Thymus (tissue), 11 donors: Measurements from ENCODE around the gene GHRL. TPM values are rescaled to one million over a fixed set of nuclear protein-coding genes. Genes with fewer than 3 reads are reported as not detected.
"Not testable (repeated sequence)": the region's sequence is repeated elsewhere in the genome, so short reads cannot be mapped to it uniquely, and the experiment has no call there.

ENCODE experiments used
- DNase-seq, 9 donors: peaks; one replicate each; pipeline ENCODE4 v3.0.0-alpha.2; 2013; ENCODE audit warnings: low spot score in 9 of 9, low read depth in 6 of 9, missing footprints in 1 of 9
- H3K27ac ChIP-seq, 2 donors: one replicate each; pipeline ENCODE4 v1.5.1; 2013; ENCODE audit warnings: control low read depth in 1 of 2, low read depth in 1 of 2, low read length in 1 of 2, mild to moderate bottlenecking in 1 of 2, moderate library complexity in 1 of 2
- H3K27me3 ChIP-seq, 2 donors: one replicate each; pipeline ENCODE4 v1.5.1; 2013; ENCODE audit warnings: low read length in 1 of 2; ENCODE audit not compliant: control insufficient read depth in 2 of 2, insufficient read depth in 1 of 2
- H3K36me3 ChIP-seq, 2 donors: one replicate each; pipeline ENCODE4 v1.5.1; 2013; ENCODE audit warnings: low read length in 1 of 2, mild to moderate bottlenecking in 1 of 2, moderate library complexity in 1 of 2; ENCODE audit not compliant: control insufficient read depth in 2 of 2, insufficient read depth in 2 of 2
- H3K4me1 ChIP-seq, 2 donors: one replicate each; pipeline ENCODE4 v1.5.1; 2013; ENCODE audit warnings: low read length in 2 of 2; ENCODE audit not compliant: control insufficient read depth in 2 of 2, insufficient read depth in 2 of 2
- H3K4me3 ChIP-seq, 2 donors: one replicate each; pipeline ENCODE4 v1.5.1; 2013; ENCODE audit warnings: low read length in 2 of 2, control low read depth in 1 of 2, mild to moderate bottlenecking in 1 of 2
- H3K9me3 ChIP-seq, 2 donors: one replicate each; pipeline ENCODE4 v1.5.1; 2013; ENCODE audit warnings: low read length in 1 of 2, mild to moderate bottlenecking in 1 of 2; ENCODE audit not compliant: control insufficient read depth in 2 of 2, insufficient read depth in 1 of 2
- WGBS: extraction: QIAGEN DNeasy Blood & Tissue Kit; methylation state at CpG from one replicate; pipeline ENCODE4 v1.1.7; 2013; 5-methylcytosine and 5-hydroxymethylcytosine counted together
- polyA plus RNA-seq: library from polyadenylated mRNA; stranded (reverse); fragments of 200-250 nt; gene quantifications from one replicate; pipeline ENCODE4 v1.2.3, GENCODE V29; 2013
- total RNA-seq: library from RNA; stranded (reverse); fragments of 120-200 nt; gene quantifications from one replicate; pipeline ENCODE4 v1.2.4, GENCODE V29; 2013
- donor health status: healthy.

Gene GHRL
- total and polyA plus RNA-seq, 2 donors: 2.4 to 3.7 TPM

DNA sequence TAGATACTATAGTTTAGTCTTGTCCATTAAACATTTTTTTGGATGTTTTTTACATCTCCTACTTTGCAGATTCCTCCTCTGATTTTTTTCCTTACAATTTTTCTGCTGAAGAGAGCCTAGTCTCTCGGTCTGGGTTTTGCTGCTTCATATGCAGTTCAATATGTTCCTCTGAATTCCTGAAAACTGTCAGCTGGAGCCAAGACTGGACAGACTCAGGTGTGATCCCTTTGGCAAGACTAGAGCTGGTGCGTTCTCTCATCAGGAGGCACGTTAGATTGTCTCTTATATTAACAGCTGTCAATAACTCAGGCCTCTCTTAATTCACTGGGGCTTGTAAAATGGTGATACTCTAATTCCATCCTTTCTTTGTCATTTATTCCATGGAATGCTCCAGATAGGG, 13.4 kb upstream of the GHRL start:
- no peak for DNase-seq
- Histone ChIP-seq H3K36me3 (peaks cover 51 to 82% of the 10 kb centered on the region in 2 donors), H3K27ac (no peak overlapping the region), H3K4me1 (no peaks in the 10 kb centered on the region), H3K27me3 (no peaks in the 10 kb centered on the region), H3K9me3 (no peaks in the 10 kb centered on the region), H3K4me3 (no peak overlapping the region)
- 97% methylated on average over 3 of the region's 3 CpGs for WGBS

DNA sequence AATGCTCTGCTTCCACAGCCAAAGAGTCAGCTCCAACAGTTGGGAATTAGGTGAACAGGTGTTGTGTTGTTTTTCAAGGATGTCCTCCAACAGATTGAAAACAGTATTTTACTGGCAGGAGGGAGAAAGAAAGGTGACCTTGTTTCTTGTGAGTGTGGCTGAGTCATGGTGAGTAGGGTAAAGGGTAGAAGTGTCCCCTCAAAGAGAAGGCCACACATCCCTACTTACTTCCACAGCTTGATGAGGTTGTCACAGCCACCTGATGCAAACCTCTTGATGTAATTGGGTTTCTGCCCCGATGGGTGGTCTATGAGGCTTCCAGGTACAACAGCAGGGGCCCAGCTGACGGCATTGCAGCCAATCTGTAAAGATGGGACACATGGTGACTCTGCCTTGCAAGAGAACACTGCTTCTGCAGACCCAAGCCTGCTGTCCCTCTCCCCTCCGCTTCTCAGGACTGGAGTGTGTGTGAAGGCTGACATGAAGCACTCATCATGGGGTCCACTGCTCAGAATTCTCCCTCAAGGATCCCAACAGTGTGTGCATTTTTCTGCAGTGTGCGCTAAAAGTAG, 12.7 kb upstream of the GHRL start:
- no peak overlapping the region for H3K27ac ChIP-seq
- no peak for DNase-seq
- H3K4me1 ChIP-seq: no peaks in the 10 kb centered on the region
- H3K4me3 ChIP-seq: no peak overlapping the region
- H3K36me3 ChIP-seq: peaks cover 55 to 82% of the 10 kb centered on the region in 2 donors
- H3K27me3 ChIP-seq: no peaks in the 10 kb centered on the region
- no peaks in the 10 kb centered on the region for H3K9me3 ChIP-seq
- 97% methylated on average over 4 of the region's 4 CpGs for WGBS

DNA sequence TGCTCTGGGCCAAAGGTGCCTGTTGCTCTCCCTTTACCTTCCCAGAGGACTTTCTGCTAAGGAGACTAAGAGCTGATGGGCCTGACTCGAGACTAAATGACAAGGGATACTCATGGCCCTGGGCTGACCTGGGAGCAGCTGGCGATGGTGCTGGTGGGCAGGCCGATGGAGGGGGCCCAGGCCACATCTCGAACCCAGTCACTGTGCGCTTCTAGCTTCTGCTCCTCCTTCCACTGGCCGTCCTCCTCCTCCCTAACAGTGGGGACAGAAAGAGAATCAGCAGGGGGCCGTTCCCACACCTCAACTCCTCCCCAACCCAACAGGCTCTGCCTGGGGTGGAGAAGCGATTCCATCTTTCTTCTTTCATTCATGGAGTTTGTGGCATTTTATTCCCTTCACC, 12.2 kb upstream of the GHRL start:
- peaks cover 59 to 83% of the 10 kb centered on the region in 2 donors for H3K36me3 ChIP-seq
- no peak overlapping the region for H3K4me3 ChIP-seq
- no peaks in the 10 kb centered on the region for H3K27me3 ChIP-seq
- no peaks in the 10 kb centered on the region for H3K9me3 ChIP-seq
- DNase-seq: no peak
- WGBS: 98% methylated on average over 8 of the region's 8 CpGs
- no peaks in the 10 kb centered on the region for H3K4me1 ChIP-seq
- H3K27ac ChIP-seq: no peak overlapping the region

DNA sequence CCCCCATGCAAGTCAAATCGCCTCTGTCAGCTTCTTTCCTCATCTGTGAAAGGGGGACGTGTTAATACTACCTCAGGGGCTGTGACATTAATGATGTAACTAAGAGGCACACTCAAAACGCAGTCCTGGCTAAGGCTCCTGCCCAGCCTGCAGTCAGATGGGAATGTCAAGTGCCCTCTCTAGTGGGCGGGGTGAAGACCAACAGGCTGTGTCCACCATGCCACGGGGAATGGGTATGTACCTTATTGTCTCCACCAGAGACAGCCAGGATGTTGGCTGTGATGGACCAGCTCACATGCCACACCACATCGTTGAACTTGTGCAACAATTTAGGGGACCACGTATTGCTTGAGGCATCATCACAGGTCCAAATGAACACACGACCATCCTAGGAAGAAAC, 11.0 kb upstream of the GHRL start:
- no peaks in the 10 kb centered on the region for H3K27me3 ChIP-seq
- DNase-seq: no peak
- H3K36me3 ChIP-seq: peaks cover 68 to 85% of the 10 kb centered on the region in 2 donors
- H3K9me3 ChIP-seq: no peaks in the 10 kb centered on the region
- H3K4me1 ChIP-seq: peaks cover 0 to 3% of the 10 kb centered on the region in 2 donors
- no peak overlapping the region for H3K27ac ChIP-seq
- no peak overlapping the region for H3K4me3 ChIP-seq
- 97% methylated on average over 8 of the region's 8 CpGs for WGBS

DNA sequence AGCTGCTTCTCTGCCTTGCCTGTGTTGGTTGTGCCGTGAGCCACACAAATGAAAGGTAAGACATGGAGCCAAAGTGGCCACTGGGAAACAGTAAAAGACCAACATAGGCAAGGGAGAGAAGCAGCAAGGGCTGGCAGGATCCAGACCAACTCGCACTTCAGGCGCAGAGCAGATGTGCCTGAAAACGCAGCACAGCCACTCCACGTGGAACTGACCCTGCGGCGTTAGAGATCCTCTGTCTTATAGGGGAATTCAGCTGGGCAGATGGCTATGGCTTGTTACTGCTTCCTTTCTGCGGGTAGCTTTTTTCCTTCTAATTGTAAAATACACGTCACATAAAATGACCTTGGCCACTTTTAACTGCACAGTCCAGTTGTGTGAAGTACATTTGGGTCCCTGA, 10.4 kb upstream of the GHRL start:
- DNase-seq: no peak
- H3K36me3 ChIP-seq: peaks cover 69 to 83% of the 10 kb centered on the region in 2 donors
- 97% methylated on average over 9 of the region's 9 CpGs for WGBS
- H3K4me3 ChIP-seq: no peak overlapping the region
- no peak overlapping the region for H3K27ac ChIP-seq
- no peaks in the 10 kb centered on the region for H3K27me3 ChIP-seq
- H3K4me1 ChIP-seq: peaks cover 0 to 3% of the 10 kb centered on the region in 2 donors
- no peaks in the 10 kb centered on the region for H3K9me3 ChIP-seq

DNA sequence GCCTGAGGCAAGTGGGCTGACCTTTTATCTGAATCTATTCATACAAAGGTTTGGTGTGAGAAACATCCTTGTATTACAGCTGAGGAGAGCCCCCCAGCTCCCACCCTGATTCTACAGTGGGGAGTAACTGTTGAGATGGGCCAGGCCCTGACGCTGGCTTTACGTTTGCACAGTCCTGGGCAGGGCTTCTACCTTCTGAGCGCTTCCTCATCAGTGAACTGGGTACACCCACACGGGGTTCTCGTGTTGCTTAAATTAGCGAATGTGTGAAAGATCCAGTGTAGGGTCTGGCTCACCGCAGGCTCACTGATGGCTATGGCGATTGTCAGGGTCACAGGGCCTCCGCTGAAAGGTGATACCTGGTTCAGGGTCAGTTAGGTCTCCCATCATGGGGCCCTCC, 7.3 kb upstream of the GHRL start:
- H3K9me3 ChIP-seq: no peaks in the 10 kb centered on the region
- no peak overlapping the region for H3K4me3 ChIP-seq
- H3K4me1 ChIP-seq: peaks cover 0 to 3% of the 10 kb centered on the region in 2 donors
- H3K27me3 ChIP-seq: no peaks in the 10 kb centered on the region
- WGBS: 96% methylated on average over 9 of the region's 9 CpGs
- no peak for DNase-seq
- no peak overlapping the region for H3K27ac ChIP-seq
- H3K36me3 ChIP-seq: peaks cover 62 to 67% of the 10 kb centered on the region in 2 donors

DNA sequence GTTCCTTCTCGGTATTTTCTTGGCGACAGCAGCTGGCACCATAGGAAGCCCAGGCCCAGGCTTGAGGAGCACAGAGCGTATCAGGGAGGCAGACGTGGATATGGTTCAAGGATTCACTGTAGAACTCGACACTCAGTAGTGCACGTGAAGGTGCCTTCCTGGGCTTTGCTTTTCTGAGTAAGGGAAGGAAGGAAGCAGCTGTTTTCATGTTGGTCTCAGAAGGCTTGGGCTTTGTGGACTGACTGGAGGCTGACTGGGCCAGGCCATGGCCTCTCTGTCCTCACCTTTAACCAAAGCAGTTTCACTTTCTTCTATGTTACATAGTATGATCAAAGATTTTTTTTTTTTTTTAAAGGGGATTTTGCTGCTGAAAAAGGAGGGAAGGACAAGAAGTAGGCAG, 6.9 kb upstream of the GHRL start:
- H3K4me1 ChIP-seq: peaks cover 0 to 3% of the 10 kb centered on the region in 2 donors
- no peak overlapping the region for H3K4me3 ChIP-seq
- no peak for DNase-seq
- no peaks in the 10 kb centered on the region for H3K9me3 ChIP-seq
- H3K36me3 ChIP-seq: peaks cover 58 to 63% of the 10 kb centered on the region in 2 donors
- WGBS: 70% methylated on average over 6 of the region's 6 CpGs
- no peak overlapping the region for H3K27ac ChIP-seq
- no peaks in the 10 kb centered on the region for H3K27me3 ChIP-seq

DNA sequence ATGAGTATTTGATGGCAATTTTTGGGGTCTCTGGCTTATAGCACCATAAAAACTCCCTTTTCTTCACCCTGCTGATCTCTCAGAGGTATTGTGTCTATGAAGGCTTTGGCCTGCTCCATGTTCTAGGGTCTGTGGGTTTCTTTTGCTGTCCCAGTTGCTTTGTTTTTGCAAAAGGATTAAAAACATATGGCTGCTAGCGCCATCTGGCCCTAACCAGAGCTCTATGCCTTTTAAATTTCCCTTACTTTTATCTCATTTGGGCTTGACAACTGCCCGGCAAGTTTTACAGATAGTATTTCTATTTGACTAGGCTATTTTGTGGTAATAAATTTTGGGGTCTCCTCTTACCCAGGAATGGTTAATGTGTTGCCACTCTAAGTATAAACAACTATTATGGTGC, 6.4 kb upstream of the GHRL start:
- no peak for DNase-seq
- Histone ChIP-seq H3K36me3 (peaks cover 57 to 58% of the 10 kb centered on the region in 2 donors), H3K27ac (no peak overlapping the region), H3K9me3 (no peaks in the 10 kb centered on the region), H3K4me3 (no peak overlapping the region), H3K27me3 (no peaks in the 10 kb centered on the region), H3K4me1 (peaks cover 0 to 3% of the 10 kb centered on the region in 2 donors)
- 98% methylated on average over 2 of the region's 2 CpGs for whole genome bisulfite sequencing

DNA sequence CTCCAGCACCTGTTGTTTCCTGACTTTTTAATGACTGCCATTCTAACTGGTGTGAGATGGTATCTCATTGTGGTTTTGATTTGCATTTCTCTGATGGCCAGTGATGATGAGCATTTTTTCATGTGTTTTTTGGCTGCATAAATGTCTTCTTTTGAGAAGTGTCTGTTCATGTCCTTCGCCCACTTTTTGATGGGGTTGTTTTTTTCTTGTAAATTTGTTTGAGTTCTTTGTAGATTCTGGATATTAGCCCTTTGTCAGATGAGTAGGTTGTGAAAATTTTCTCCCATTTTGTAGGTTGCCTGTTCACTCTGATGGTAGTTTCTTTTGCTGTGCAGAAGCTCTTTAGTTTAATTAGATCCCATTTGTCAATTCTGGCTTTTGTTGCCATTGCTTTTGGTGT, 5.3 kb upstream of the GHRL start:
- not testable (repeated sequence) for H3K4me1 ChIP-seq, H3K27me3 ChIP-seq, H3K27ac ChIP-seq, DNase-seq, H3K9me3 ChIP-seq, H3K4me3 ChIP-seq
- H3K36me3 ChIP-seq: peaks cover 46 to 49% of the 10 kb centered on the region in 2 donors
- no CpG with 5 or more reads among the region's 1 CpG for WGBS
